T-helper 22 cell (primary cell): Measurements from ENCODE around the gene HBG2.

Experiments used
- DNase-seq: peaks from one replicate; pipeline ENCODE4 v3.0.0-alpha.2; 2020; ENCODE audit warnings: low read depth

HBG2 gene

DNA sequence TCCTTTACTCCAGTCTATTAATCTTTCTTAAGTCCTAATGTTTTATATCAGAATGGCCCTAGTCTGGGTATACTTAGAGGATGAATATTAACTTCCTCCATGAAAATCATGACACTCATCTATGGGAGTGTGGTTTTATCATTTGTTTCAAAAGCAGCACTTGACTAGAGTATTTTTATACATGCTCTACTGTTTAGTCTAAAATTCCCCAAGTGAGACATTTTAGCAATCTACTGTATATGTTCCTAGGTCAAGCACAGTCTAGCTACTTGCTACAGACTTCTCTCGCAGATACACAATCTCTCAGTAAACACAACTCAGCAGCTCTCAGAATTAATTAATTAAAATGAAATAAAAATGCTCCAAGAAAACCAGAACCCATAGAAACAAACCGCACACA, 24.8 kb downstream of the HBG2 start:
- DNase-seq, result no peak

DNA sequence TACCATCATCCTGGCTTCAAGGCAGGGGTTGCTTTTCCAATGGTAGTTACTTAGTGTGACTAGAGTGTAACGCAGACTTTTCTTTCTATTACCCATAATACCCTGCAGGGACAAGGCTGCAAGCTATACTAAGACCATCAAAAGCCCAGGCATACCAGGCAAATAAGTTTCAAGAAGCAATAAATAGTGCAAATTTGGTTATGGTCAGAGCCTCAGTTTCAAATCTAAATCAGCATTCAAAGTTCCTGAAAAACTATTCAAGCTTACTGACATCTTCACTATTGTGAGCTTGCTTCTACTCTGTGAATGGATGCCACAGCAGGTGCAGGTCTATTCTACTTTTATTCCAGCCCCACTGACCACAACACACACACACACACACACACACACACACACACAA, 25.2 kb downstream of the HBG2 start:
- no peak for DNase-seq

DNA sequence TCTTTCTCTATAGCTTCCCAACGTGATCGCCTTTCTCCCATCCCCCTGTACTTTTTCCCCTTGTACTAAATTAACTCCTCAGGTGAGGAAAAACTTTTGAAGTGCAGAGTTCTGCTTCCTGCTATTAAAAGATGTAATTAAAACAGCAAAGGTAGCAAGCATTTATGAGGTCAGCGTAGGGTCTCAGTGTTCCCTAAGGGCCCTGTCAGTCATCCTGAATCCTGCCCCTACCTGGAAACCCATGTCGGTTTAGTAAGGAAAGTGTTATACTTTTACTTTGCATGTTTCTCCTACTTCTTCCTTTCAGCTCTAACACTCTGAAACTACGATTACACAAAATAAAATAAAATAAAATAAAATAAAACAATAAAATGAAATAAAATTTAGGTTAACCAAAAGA, 26.5 kb downstream of the HBG2 start:
- no peak for DNase-seq

DNA sequence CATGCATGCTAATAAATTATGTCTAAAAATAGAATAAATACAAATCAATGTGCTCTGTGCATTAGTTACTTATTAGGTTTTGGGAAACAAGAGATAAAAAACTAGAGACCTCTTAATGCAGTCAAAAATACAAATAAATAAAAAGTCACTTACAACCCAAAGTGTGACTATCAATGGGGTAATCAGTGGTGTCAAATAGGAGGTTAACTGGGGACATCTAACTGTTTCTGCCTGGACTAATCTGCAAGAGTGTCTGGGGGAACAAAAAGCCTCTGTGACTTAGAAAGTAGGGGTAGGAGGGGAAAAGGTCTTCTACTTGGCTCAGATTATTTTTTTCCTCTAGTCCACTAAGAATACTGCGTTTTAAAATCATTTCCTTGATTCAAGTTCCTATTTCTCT, 26.9 kb downstream of the HBG2 start:
- DNase-seq, result no peak

DNA sequence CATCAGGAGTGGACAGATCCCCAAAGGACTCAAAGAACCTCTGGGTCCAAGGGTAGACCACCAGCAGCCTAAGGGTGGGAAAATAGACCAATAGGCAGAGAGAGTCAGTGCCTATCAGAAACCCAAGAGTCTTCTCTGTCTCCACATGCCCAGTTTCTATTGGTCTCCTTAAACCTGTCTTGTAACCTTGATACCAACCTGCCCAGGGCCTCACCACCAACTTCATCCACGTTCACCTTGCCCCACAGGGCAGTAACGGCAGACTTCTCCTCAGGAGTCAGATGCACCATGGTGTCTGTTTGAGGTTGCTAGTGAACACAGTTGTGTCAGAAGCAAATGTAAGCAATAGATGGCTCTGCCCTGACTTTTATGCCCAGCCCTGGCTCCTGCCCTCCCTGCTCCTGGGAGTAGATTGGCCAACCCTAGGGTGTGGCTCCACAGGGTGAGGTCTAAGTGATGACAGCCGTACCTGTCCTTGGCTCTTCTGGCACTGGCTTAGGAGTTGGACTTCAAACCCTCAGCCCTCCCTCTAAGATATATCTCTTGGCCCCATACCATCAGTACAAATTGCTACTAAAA, 27.8 kb downstream of the HBG2 start, which contains the start of gene HBB:
Gene HBB (minus strand): TSS at position 340 of the 579 bp plus-strand sequence. CDS start 50 bp downstream, at position 290.
- no peak for DNase-seq

DNA sequence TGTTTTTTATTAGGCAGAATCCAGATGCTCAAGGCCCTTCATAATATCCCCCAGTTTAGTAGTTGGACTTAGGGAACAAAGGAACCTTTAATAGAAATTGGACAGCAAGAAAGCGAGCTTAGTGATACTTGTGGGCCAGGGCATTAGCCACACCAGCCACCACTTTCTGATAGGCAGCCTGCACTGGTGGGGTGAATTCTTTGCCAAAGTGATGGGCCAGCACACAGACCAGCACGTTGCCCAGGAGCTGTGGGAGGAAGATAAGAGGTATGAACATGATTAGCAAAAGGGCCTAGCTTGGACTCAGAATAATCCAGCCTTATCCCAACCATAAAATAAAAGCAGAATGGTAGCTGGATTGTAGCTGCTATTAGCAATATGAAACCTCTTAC, 29.1 kb downstream of the HBG2 start:
- no peak for DNase-seq

DNA sequence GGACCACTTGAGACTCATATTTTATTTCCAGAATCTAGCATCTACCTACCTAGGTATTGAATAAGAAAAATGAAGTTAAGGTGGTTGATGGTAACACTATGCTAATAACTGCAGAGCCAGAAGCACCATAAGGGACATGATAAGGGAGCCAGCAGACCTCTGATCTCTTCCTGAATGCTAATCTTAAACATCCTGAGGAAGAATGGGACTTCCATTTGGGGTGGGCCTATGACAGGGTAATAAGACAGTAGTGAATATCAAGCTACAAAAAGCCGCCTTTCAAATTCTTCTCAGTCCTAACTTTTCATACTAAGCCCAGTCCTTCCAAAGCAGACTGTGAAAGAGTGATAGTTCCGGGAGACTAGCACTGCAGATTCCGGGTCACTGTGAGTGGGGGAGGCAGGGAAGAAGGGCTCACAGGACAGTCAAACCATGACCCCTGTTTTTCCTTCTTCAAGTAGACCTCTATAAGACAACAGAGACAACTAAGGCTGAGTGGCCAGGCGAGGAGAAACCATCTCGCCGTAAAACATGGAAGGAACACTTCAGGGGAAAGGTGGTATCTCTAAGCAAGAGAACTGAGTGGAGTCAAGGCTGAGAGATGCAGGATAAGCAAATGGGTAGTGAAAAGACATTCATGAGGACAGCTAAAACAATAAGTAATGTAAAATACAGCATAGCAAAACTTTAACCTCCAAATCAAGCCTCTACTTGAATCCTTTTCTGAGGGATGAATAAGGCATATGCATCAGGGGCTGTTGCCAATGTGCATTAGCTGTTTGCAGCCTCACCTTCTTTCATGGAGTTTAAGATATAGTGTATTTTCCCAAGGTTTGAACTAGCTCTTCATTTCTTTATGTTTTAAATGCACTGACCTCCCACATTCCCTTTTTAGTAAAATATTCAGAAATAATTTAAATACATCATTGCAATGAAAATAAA, 29.8 kb downstream of the HBG2 start:
- DNase-seq, result no peak

DNA sequence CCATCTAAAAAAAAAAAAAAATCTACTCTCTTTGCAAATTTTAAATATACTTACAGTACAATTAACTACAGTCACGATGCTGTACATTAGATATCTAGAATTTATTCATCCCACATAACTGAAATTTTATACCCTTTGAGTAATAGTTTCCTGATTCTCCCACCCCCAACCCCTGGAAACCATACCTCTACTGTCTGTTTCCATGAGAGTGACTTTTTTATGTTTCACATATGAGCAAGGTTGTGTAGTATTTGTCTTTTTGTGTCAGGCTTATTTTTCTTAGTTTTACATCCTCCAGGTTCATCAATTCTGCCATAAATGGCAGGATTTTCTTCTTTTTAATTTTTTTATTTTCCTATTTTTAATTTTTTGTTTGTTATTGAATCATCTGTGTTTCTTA, 30.9 kb downstream of the HBG2 start:
- DNase-seq, result no peak

DNA sequence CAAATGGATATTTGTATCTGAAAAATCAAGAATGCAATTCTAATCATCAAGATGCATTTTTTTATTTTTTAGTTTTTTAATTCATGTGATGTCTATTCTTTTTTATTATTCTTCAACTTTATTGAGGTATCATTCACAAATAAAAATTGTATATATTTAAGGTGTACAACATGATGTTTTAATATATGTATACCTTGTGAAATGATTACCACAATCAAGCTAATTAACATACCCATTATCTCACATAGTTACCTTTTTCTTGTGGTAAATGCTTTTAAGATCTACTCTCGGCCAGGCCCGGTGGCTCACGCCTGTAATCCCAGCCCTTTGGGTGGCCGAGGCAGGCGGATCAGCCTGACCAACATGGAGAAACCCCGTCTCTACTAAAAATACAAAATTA, 31.4 kb downstream of the HBG2 start:
- no peak for DNase-seq

DNA sequence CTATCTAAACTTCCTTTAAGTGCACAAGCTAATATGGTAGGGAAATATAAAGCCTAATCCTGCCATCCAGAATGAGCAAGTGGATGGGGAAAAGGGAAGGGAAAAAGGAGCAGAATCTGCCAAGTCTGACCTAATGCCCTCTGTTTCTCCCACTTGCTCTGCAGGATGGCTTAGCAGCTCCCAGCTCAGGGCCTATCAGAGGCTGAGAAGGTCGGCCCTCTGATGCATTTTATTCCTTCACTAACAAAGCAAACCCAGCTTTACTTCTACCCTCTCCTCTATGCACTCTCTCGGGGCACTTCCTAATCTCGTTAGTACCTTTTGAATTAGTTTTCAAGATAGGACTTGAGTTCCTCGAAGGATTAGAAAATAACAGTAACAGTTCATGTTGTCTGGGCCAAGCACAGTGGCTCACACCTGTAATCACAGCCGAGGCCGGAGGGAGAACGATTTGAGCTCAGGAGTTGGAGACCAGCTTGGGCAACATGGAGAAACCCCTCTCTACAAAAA, 44.1 kb downstream of the HBG2 start:
- DNase-seq, result no peak

DNA sequence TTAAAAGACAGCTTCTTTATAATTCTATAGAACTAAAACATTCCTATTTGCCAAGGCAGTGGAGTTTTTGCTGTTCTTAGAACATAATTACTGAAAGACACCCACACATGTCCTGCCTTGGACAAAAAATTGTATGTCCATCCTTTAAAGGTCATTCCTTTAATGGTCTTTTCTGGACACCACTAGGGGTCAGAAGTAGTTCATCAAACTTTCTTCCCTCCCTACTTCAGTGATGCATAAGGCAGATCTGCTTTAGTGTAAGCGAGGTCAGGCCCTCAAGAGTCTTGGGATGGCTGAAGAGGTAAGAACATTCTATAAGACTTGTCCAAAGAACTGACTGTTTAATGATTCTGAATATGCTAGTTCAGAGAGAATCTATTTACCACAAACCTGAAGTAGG, 49.8 kb downstream of the HBG2 start:
- DNase-seq, result no peak

DNA sequence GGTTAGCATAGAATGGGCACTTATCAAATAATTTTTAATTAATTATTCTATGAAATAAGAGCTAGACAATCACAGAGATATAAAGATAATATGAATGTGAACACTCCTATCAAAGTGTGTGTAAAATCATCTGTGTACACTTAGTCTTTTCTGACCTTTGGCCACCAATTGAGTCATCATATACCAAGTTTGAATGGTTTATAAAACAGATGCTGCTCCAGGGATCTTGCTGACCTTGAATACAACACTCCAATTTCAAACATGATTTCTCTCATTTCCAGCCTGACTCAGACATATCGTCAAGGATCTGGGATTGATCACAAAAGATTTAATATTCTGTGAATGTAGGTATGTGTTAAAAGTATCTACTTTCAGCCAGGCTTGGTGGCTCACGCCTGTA, 51.2 kb downstream of the HBG2 start:
- DNase-seq, result no peak
